Islet precursor cell (in vitro differentiated cells): ENCODE measurements around the gene RPRML.
"Not testable (repeated sequence)": the region's sequence is repeated elsewhere in the genome, so short reads cannot be mapped to it uniquely, and the experiment has no call there.

ENCODE experiments used
- DNase-seq: peaks from one replicate; pipeline ENCODE4 v3.0.0-alpha.2; 2018

RPRML gene

GRCh38 chr17:46979147-46979863 is at the start of gene RPRML:
Gene RPRML (minus strand): TSS chr17:46979253. CDS start chr17:46979007, 246 bp downstream.
- peak; percentile 85 for DNase-seq

GRCh38 chr17:47016966-47017365 is 37.9 kb upstream of the RPRML start:
- not testable (repeated sequence) for DNase-seq

- DNase-seq, result no peak
Measured at GRCh38 chr17:47013341-47013740, 34.3 kb upstream of the RPRML start.

DNA sequence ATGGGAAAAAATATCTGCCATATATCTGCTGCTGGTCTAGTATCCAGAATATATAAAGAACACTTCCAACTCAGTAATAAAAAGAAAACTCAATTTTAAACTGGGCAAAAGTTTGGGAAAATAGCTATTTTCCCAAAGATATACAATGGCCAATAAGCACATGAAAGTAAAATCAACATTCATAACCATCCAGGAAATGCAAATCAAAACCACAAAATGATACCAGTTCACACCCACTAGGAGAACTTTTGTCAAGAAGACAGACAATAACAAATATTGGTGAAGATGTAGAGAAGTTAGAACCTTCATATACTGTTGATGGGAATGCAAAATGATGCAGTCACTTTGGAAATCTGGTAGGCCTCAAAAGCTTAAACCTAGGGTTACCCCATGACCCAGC is 33.4 kb upstream of the RPRML start:
- no peak for DNase-seq

DNA sequence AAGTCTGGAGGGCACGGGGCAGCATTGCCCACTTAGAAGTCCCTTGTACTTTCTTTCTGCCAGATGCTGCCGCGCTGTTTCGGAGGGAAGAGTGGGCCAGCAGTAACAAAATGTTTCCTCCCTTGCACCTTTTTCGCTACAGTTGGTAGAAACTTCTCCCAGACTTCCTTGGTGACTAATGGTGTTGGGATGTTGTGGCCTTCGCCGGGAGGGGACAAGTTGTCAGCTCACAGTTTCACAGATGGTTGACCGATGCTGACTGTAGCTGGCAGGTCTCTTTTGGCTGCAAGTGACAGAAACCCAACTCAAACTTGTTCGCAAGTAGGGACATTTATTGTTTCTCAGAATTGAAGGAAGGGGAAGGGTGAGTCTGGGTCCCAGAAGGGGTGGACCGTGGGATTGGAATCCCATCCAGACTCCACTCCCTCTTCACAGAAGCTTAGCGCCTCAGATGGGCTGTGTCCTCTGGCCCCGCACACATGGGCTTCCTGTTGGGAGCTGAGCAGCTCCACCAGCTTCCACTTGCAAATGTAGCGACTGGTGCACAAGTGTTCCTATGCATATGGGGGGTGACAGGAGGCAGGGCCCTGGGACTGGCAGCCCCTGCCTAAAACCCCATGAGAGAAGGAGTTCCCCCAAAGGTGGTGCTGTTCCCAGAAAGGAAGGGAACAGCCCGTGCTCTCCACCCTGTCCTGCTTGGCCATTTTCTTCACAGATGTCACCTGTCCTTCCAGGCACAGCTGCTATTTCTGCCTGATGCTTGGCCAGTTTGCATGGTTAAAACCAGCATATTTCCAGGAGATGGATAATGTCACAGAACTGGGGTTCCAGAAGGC is 30.9 kb upstream of the RPRML start:
- DNase-seq, result peak; percentile 58

GRCh38 chr17:47004906-47005305 is 25.9 kb upstream of the RPRML start:
- DNase-seq, result no peak

DNA sequence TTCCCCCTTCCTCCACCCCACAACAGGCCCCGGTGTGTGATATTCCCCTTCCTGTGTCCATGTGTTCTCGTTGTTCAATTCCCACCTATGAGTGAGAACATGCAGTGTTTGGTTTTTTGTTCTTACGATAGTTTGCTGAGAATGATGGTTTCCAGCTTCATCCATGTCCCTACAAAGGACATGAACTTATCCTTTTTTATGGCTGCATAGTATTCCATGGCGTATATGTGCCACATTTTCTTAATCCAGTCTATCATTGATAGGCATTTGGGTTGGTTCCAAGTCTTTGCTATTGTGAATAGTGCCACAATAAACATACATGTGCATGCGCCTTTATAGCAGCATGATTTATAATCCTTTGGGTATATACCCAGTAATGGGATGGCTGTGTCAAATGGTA is 24.8 kb upstream of the RPRML start:
- DNase-seq, result not testable (repeated sequence)

DNA sequence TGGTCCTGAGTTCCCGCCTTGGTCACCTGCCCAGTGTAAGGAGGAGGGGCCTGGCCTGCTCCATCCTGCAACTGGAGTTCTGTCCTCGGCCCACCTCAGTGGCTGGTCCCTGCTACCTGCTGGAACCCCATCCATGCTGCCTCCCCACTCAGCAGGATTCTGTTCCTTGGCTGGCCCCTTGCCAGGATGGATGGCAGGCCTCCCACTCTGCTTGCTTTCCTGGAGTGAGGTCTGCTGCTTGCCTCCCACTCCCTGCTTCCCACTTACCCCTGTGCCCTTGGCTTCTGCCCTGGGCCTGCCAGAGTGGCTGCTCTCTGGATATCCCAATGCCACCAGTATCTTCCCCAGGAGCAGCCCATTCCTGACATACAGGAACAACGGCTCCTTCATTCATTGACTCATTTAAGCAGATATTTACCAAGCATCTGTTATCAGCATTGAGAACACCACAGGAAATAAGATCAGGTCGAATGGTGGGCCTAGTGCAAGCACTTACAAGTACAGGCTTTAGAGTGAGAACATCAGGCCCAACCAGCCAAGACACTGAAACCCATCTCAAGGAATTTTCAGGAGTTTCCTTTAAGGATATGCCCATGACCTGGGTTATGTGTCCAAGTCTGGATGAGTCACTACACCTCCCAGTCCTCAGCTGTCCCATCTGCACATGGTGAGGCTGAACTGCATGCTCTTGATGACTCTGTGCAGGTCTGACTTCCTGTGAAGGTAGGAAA is 17.0 kb upstream of the RPRML start:
- DNase-seq, result no peak

DNA sequence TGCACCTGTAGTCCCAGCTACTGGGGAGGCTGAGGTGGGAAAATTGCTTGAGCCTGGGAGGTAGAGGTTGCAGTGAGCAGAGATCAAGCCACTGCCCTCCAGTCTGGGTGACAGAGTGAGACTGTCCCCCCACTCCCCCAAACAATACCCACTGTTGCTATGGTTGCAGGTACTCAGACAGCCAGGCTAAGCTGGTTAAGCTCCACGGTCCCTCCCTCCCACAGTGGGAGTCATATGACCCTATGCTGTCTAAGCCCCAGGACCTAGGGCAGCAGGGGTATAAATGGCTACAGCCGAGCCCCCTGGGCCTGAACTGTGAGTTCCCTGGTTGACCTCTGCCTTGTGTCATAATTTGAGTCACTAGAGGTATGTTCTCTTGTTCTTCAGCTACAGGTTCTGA is 15.9 kb upstream of the RPRML start:
- DNase-seq, result no peak

GRCh38 chr17:46991617-46992016 is 12.6 kb upstream of the RPRML start:
- no peak for DNase-seq

GRCh38 chr17:46989637-46990431 is 10.8 kb upstream of the RPRML start:
- DNase-seq, result no peak

GRCh38 chr17:46987927-46988326 is 8.9 kb upstream of the RPRML start:
- not testable (repeated sequence) for DNase-seq

- no peak for DNase-seq
Measured at GRCh38 chr17:46986366-46986765, 7.3 kb upstream of the RPRML start.

- no peak for DNase-seq
Measured at GRCh38 chr17:46984892-46985291, 5.8 kb upstream of the RPRML start.

- no peak for DNase-seq
Measured at GRCh38 chr17:46984341-46984740, 5.3 kb upstream of the RPRML start.

DNA sequence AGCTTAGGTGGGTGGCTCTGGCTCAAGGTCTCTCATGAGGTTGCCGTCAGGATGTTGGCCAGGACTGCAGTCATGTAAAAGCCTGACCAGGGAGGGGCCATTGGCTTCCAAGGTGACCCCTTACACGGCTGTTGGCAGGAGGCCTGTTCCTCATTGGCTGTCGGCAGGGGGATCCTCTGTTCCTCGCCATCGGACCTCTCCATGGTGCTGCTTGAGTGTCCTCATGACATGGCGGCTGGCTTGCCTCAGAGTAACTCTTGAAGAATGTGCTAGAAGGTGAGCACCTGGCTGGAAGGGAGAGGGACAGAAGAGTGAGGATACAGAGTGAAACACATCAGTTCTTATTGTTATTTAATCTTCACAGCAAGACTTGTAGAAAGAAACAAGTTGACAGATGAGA is 4.7 kb upstream of the RPRML start:
- peak; percentile 75 for DNase-seq

DNA sequence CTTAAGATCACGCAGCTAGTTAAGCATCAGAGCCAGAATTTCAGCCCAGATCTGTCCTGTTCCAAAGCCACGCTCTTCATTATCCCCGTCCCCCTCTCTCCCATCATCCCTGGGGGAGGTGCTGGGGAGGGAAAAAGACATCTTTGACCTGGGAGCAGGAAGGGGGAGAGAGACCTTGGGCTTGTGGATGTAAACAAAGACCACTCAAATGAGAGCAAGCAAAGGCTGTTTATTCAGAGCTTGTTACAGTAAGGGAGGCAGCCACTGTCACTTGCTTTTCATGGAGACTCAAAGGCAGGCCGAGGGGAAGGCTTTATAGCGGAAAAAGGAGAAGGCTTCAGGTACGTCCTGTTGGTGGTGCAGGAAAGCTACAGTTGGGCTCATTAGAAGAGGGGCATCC is 3.5 kb upstream of the RPRML start:
- no peak for DNase-seq

GRCh38 chr17:46978489-46979146 is 435 bp downstream of the RPRML start:
- peak; percentile 76 for DNase-seq

DNA sequence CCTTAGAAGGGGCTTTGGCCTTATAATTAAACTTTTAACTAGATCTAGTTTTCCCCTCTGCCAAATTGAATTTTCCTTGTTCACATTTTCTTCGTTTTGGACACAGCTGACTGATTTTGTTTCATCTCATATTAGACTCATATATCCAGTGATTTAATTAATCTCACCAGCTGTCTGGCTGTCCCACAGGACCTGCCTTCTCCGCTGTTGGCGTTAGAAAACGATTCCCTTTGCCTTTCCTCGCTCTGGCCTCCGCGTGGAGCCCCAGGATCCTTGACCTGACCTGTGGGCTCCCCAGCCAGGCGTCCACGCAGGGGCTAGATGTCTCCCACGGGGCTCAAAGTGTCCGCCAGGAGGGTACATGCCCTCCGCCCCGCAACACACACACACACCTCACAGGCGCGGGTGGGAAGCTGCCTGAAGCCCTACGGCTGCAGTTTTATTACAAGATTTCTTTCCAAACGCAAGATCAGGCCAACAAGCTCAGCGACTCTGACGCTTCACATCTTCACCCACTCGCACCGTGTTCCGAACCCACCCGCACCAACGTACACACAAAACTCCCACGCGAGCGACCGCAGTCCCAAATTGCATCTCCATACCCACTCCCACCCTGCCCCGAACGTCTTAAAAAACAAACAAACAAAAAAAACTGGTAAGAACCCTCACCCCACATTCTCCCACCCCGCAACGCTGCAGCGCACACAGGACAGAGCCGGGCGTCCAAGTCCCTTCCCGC is 1.1 kb downstream of the RPRML start:
- no peak for DNase-seq

- DNase-seq, result peak; percentile 97
Measured at GRCh38 chr17:46977348-46977747, 1.7 kb downstream of the RPRML start.

DNA sequence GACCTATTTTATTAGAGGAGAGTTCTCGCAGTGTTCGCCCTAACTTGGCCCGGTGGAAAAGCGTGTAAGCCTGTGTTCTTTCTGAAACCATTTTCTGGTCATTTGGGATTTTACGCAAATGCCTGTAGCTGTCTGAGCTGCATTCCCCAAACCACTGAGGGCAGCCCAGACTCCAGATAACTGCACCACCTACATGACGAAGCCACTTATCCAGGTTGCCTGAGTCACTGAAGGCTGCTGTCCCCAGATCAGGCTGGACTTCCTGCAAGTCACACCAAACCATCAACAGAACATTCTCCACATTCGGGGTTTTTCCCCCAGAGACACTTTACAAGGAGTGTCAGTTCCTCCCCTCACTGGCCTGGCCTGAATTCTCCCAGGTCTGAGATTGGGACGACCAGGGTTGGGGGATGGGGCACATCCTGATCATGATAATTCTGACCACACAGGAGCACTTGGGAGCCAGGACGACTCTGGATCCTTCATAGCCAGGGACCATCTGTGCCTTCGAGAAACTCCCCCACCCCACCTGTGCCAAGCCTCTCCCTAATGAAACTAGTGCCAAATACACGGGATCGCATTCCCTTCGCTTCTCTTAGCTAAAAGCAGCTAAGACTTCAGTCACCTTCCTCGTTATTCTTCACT is 2.3 kb downstream of the RPRML start:
- peak; percentile 96 for DNase-seq
